Measurements from ENCODE around the gene PABPN1L.

Gene PABPN1L

GRCh38 chr16:88846088-88846487 is 20.4 kb downstream of the PABPN1L start:
- no peak for DNase-seq

- DNase-seq: no peak
Measured at GRCh38 chr16:88844419-88845036, 21.9 kb downstream of the PABPN1L start.

DNA sequence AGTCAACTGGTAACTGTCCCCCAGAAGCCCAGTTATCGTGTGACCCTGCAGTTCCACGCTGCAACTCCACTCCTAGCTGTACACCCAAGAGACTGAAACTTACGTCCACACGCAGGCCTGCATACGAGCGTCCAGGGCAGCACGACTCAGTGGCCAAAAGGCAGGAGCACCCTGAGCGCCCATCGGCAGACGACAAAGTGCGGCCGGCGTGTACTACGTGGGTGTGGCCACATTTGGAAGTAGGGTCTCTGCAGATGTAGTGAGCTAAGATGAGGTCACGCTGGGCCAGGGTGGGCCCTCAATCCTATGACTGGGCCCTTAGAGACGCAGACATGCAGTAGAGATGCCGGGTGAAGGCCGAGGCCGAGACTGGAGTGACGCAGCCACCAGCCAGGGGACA is 23.2 kb downstream of the PABPN1L start:
- no peak for DNase-seq

- no peak for DNase-seq
Measured at GRCh38 chr16:88842806-88843205, 23.7 kb downstream of the PABPN1L start.

DNA sequence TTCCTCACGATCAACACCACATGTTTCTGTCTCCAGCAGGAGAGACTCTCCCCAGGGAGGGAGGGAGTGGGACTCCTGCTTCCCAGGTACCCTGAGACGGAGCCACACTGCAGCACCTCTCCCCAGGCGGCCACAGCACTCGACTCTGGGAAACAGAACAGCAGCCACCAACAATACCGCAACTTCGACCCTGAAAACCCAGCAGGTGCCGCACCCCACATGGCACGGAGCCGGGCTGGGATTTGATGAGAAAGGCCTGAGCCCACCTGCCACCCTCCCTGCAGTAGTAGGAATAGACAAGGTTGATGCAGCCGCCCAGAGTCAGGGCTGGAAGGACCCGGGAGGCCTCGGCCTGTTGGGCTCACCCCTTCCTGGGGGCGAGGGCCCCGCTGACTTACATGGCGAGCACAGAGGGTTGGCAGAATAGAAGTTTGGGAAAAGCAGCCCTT is 24.1 kb downstream of the PABPN1L start:
- no peak for DNase-seq

DNA sequence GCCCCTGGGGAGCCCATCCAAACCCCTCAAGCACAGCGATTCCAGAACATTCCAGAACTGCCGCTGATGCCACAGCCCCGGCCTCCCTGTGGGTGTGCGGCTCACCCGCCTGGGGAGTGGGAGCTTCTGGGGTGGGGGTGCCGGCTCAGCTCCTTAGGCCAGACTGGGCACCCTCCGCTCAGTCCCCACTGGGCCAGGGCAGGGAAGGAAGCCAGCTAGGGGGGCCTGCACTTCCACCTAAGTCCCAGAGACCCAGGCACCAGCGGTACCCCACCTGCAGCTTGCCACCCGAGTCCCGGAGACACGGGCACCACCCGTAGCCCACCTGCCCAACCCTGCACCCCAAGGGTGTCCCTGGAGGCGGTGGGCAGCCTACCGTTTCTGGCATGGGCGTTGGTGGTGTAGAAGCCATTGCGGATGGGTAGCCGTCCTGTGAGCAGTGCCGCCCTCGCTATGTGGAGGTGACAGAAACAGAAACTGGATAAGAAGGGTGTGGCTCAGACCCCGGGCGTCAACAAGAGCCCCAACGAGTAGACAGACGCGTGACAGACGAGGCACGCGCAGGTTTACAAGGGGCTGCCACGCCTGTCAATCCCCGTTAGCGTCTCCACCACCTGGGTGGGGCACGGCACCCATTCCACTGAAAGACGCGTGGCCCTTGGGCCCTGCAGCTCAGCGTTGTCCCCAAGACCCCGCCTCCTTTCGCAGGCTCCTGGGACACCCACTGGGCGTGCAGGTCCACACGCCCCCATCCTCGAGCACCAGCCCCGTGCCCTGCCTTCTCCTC is 24.7 kb downstream of the PABPN1L start:
- DNase-seq: no peak

- DNase-seq: no peak
Measured at GRCh38 chr16:88840600-88841215, 25.8 kb downstream of the PABPN1L start.

- DNase-seq: no peak
Measured at GRCh38 chr16:88839745-88840599, 26.5 kb downstream of the PABPN1L start.

- no peak for DNase-seq
Measured at GRCh38 chr16:88839026-88839529, 27.4 kb downstream of the PABPN1L start.

- no peak for DNase-seq
Measured at GRCh38 chr16:88838566-88838965, 27.9 kb downstream of the PABPN1L start.

DNA sequence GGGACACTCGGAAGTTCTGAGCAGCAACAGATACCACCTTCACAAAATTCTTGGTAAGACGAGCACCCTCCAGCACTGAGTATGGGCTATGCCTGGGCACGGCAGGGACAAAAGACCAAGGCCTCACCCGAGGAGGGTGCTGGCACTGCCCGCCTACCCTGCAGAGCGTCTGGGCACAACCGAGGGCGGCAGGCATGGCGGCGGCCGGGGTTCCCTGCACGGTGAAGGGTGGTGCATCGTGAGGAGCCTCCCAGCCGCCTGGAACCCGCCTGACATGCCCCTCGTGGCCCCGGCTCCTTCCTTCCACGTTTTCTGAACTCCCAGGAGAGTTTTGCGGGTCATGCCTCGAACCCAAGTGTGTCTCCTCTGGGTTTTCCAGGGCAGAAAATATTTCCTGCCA is 28.7 kb downstream of the PABPN1L start:
- DNase-seq: no peak

DNA sequence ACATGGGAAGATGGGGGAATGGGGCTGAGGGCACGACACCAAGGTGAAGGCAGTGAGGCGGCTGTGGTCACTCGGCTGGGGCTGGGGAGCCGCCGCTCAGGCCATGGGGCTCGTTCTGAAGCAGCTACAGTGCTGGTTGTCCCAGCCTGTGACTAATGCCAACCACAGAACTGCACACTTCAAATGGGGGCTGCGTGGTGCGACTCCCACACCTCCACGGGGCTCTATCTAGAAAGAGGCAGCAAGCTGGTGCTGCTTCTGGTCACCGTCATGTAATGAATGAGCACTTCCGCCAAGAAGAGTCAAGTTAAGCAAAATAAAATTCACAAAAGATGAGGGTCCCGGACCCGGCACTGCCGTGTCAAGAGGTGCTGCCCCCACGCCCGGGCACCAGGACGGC is 29.7 kb downstream of the PABPN1L start:
- no peak for DNase-seq

GRCh38 chr16:88835818-88836217 is 30.6 kb downstream of the PABPN1L start:
- DNase-seq: no peak

DNA sequence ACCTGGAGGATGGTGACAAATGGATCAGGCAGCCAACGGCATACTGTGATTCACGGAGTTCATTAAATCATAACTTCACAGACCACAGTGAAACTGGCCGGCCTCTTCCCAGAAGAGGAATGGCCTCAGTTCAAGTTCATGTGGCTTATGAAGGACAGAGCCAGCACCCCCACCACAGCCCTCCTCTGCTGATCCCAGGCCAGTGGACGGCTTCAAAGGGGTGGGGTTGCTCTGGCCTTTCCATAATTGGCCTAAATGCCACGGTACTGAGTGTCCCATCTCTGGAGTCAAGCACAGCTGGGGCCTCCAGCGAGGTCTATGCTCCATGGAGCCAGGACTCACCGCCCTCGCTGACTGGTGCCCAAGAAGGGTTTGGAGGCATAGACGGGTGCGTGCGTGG is 31.1 kb downstream of the PABPN1L start:
- no peak for DNase-seq

GRCh38 chr16:88834670-88835069 is 31.8 kb downstream of the PABPN1L start:
- no peak for DNase-seq

DNA sequence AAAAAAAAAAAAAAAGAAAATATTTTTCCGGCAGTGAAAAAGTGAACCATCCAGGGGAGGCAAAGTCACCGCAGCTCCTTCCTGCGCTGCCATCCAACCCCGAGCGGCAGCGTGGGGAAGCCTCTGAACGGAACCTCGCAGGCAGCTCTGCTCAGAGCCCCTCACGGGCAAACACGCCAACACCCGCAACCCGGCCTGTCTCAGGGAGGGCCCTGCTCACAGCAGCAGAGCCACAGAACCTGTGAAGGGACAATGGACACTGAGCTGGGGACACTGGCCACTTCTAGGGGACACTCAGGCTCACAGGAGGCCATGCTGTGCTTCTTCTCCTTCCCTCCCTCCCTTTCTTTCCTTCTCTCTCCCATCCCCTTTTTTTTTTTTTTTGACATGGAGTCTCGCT is 33.4 kb downstream of the PABPN1L start:
- DNase-seq: no peak

GRCh38 chr16:88831838-88832237 is 34.6 kb downstream of the PABPN1L start:
- DNase-seq: no peak

- no peak for DNase-seq
Measured at GRCh38 chr16:88830783-88831182, 35.7 kb downstream of the PABPN1L start.

- no peak for DNase-seq
Measured at GRCh38 chr16:88830258-88830657, 36.2 kb downstream of the PABPN1L start.

DNA sequence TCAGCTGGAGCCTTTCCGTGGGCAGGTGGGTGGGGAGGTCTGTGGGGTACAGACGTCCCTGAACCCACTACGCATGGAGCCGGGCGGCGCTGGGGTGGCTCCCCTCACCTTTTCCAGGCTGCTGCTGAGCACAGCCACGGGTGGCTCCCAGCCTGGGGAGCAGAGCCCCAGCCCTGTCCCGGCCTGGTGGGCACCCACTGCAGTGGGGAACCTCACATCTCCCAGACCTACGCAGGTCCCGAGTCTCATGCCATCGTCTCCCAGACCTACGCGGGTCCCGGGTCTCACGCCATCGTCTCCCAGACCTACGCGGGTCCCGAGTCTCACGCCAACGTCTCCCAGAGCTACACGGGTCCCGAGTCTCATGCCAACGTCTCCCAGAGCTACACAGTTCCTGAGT is 37.7 kb downstream of the PABPN1L start:
- DNase-seq: no peak

- no peak for DNase-seq
Measured at GRCh38 chr16:88827727-88828126, 38.7 kb downstream of the PABPN1L start.

GRCh38 chr16:88826070-88826840 is 40.2 kb downstream of the PABPN1L start:
- no peak for DNase-seq
